ENCODE measurements around the gene EPB41L3. TPM values are rescaled to one million over a fixed set of nuclear protein-coding genes. Genes with fewer than 3 reads are reported as not detected.

The EPB41L3 gene
- polyA plus RNA-seq, 1 donor from 2014 or later, result 19.6 TPM

GRCh38 chr18:5520464-5520863 is 23.3 kb downstream of the EPB41L3 start:
- TF ChIP-seq RAD21 (conservative IDR thresholded peaks at IDR 0.05), result no peak
- TF ChIP-seq, protein P1, sequence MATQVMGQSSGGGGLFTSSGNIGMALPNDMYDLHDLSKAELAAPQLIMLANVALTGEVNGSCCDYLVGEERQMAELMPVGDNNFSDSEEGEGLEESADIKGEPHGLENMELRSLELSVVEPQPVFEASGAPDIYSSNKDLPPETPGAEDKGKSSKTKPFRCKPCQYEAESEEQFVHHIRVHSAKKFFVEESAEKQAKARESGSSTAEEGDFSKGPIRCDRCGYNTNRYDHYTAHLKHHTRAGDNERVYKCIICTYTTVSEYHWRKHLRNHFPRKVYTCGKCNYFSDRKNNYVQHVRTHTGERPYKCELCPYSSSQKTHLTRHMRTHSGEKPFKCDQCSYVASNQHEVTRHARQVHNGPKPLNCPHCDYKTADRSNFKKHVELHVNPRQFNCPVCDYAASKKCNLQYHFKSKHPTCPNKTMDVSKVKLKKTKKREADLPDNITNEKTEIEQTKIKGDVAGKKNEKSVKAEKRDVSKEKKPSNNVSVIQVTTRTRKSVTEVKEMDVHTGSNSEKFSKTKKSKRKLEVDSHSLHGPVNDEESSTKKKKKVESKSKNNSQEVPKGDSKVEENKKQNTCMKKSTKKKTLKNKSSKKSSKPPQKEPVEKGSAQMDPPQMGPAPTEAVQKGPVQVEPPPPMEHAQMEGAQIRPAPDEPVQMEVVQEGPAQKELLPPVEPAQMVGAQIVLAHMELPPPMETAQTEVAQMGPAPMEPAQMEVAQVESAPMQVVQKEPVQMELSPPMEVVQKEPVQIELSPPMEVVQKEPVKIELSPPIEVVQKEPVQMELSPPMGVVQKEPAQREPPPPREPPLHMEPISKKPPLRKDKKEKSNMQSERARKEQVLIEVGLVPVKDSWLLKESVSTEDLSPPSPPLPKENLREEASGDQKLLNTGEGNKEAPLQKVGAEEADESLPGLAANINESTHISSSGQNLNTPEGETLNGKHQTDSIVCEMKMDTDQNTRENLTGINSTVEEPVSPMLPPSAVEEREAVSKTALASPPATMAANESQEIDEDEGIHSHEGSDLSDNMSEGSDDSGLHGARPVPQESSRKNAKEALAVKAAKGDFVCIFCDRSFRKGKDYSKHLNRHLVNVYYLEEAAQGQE (IDR thresholded peaks at IDR 0.05; ENCODE audit: borderline replicate concordance), result no peak
- TF ChIP-seq POLR2AphosphoS5 (IDR thresholded peaks at IDR 0.05), result no peak
- Histone ChIP-seq H3K27ac (ENCODE audit: low read length) (no peak overlapping the region), H3K4me2 (ENCODE audit: low read length) (no peak overlapping the region)

GRCh38 chr18:5519448-5520298 is 24.1 kb downstream of the EPB41L3 start:
- no peaks in the 10 kb centered on the region for H3K9me2 ChIP-seq (ENCODE audit: insufficient read depth, low read length)
- H3K27me3 ChIP-seq (ENCODE audit: insufficient read depth, low read depth, low read length), result no peaks in the 10 kb centered on the region
- H3K9me3 ChIP-seq (ENCODE audit: low read length), result no peaks in the 10 kb centered on the region
- peak overlapping the region; percentile 27 for H3K9ac ChIP-seq (ENCODE audit: low read length)
- H3K36me3 ChIP-seq (ENCODE audit: insufficient read depth, low read length), result no peaks in the 10 kb centered on the region
- H3K4me2 ChIP-seq (ENCODE audit: low read length), result peak overlapping the region; percentile 25
- H3K79me2 ChIP-seq (replicated peaks; ENCODE audit: insufficient read depth, low read length), result no peaks in the 10 kb centered on the region
- peak overlapping the region; percentile 41 for H3K4me3 ChIP-seq (ENCODE audit: low read length)
- no peaks in the 10 kb centered on the region for H4K20me1 ChIP-seq (ENCODE audit: insufficient read depth)
- no peaks in the 10 kb centered on the region for H3F3A ChIP-seq (ENCODE audit: insufficient read depth, low read length, poor library complexity, severe bottlenecking)
- TF ChIP-seq RAD21 (conservative IDR thresholded peaks at IDR 0.05) (no peak), TAF1 (IDR thresholded peaks at IDR 0.05; ENCODE audit: low read depth) (no peak), EP300 (conservative IDR thresholded peaks at IDR 0.05; ENCODE audit: poor library complexity, severe bottlenecking) (no peak), POLR2AphosphoS5 (IDR thresholded peaks at IDR 0.05) (no peak), MXI1 (conservative IDR thresholded peaks at IDR 0.05; ENCODE audit: poor library complexity, severe bottlenecking) (no peak), CTCF (IDR thresholded peaks at IDR 0.05; ENCODE audit: poor library complexity, severe bottlenecking) (no peak), SMC3 (conservative IDR thresholded peaks at IDR 0.05; ENCODE audit: poor library complexity) (no peak), EZH2 (IDR thresholded peaks at IDR 0.05; ENCODE audit: borderline replicate concordance, insufficient read depth, low read length, poor library complexity, severe bottlenecking) (no peak)
- TF ChIP-seq, protein P1 (IDR thresholded peaks at IDR 0.05; ENCODE audit: borderline replicate concordance), result no peak
- no peak overlapping the region for H2AFZ ChIP-seq (ENCODE audit: low read depth, low read length)
- H3K27ac ChIP-seq (ENCODE audit: low read length), result peak overlapping the region; percentile 70

More at GRCh38 chr18:5520464-5520863, 23.3 kb downstream of the EPB41L3 start:
- Histone ChIP-seq H3K79me2 (replicated peaks; ENCODE audit: insufficient read depth, low read length) (no peaks in the 10 kb centered on the region), H3K9me3 (ENCODE audit: low read length) (no peaks in the 10 kb centered on the region), H2AFZ (ENCODE audit: low read depth, low read length) (no peak overlapping the region), H4K20me1 (ENCODE audit: insufficient read depth) (no peaks in the 10 kb centered on the region), H3K9me2 (ENCODE audit: insufficient read depth, low read length) (no peaks in the 10 kb centered on the region), H3K4me3 (ENCODE audit: low read length) (no peak overlapping the region), H3K27me3 (ENCODE audit: insufficient read depth, low read depth, low read length) (no peaks in the 10 kb centered on the region), H3F3A (ENCODE audit: insufficient read depth, low read length, poor library complexity, severe bottlenecking) (no peaks in the 10 kb centered on the region), H3K36me3 (ENCODE audit: insufficient read depth, low read length) (no peaks in the 10 kb centered on the region), H3K9ac (ENCODE audit: low read length) (no peak overlapping the region)

Data from neural cell (in vitro differentiated cells).